GM15510 (cell line): ENCODE measurements around the gene DLL1.

Experiments
- POLR2A ChIP-seq: IDR thresholded peaks from 3 replicates; pipeline ENCODE4 v1.6.1; 2011; ENCODE audit warnings: borderline replicate concordance; ENCODE audit not compliant: insufficient read length; ENCODE audit errors: extremely low read depth

The DLL1 gene

DNA sequence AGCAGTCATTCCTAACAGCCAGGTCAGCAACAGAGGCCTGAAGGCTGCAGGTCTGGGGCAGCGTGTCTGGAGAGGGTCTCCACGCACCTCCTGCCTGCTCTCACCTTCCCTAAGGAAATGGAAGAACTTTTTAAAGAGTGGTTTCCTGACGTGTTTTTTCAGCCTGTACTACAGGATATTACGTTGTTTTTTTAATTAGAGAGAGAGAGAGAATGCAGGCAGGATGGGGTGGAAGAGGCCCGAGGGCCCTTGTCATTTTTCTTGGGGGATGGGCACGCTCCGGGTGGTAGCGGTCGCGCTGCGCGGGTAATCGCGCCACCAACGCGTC lies 2.1 kb downstream of the DLL1 start:
- TF ChIP-seq POLR2A, result no peak

DNA sequence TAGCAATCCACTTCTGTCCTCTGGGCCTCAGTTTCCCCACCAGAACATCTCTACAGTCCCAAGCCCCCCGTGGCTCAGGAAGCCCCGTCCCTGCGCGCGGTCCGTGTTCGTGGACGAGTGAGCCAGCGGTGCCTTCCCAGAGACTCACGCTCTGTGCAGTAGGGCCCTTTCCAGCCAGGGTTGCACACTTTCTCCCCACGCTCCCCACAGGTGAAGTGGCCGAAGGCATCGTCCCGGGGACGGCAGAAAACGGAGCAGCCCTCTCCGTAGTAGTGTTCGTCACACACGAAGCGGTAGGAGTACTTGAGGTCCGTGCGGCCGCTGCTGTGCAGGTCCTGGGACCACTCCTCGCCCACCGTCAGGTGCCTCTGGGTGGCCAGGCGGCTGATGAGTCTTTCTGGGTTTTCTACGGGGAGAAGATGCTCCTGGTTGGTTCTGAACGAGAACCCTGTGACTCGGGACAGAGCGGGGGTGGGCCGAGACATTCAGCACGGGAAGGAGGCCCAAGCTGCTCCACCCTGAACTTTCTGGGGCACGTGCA lies 2.7 kb downstream of the DLL1 start:
- no peak for TF ChIP-seq POLR2A

DNA sequence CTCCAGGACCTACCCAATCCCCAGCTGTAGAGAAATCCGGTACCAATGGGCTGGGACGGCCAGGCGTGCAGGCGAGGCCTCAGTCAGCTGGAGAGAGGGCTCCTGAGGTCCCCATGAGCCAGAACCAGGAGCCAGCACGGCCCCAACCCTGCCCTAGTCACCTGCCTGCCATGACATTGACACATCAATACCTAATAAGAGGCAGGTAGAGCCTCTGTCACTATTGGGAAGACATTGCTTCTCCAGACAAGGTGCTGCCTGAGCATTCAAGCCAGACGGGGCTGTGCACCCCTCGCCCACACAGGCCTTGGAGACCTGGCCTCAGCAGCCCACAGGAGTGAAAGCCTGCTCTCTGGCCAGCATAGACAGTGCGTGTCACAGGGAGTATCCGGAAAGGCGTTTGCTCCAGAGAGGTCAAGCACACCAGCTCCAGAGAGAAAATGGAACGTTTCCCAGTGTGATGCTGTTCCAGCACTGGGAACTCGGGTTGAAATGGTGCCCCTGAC lies 3.5 kb downstream of the DLL1 start:
- TF ChIP-seq POLR2A, result no peak

DNA sequence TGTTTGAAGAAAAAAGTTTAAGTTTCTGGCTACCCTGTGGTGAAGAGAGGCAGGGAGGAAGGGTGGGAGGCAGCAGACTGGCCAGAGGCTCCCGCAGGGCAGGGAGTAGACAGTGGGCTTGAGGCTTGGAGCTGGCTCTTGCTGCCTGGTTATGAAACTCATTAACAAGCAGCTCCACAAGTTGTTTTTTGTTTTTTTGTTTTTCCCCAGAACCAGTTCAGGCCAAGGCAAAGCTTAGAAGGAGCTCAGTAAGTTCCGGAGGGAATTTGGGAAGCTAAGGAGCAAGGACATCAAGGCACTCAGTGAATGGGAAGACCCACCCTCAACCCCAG lies 4.0 kb downstream of the DLL1 start:
- TF ChIP-seq POLR2A, result no peak

DNA sequence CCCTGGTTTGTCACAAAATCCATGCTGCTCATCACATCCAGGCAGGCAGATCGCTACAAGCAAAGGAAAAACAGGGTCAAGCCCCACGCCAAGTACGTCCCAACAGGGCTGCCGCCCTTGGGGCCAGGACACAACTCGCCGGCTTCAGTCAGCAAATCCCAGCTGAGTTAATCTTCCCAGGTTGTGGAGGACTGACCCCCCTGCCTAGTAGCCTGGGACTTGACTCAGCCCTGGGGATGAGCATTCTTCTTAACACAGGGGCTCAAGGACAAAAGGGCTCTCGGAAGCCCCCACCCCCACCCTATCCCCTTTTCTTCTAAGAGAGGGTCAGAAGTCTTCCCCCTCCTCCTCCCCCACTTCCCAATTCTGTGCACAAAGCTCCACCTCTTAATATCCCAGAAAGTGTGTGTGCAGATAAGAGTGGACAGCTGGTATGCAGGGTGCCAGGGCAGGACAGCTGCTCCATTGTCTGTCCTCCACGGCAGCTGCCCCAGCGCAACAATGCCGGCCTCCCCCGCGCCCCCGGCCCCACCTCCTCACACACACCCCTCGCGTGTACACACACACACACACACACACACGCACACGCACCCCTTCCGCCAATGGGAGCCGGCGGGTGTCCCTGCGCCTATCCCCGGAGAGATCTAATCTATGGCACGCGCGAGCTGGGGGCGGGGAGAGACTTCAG lies 4.5 kb downstream of the DLL1 start:
- TF ChIP-seq POLR2A, result no peak

DNA sequence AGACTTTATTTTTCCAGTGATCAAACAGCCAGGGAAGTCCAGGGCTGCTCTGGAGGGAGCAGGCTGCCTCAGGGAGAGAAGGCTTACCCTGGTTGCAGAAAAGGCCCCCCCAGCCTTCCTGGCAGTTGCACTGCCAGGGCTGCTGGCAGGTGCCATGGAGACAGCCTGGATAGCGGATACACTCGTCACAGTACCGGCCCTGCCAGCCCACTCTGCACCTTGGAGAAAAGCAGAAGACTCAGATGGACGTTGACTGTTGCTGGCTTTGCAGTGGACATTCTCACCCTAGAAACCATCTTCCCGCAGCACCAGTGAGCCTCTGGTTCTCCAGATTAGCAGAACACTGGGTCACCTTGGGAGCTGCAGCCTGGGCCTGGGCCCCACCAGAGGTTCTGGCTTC lies 5.4 kb downstream of the DLL1 start:
- no peak for TF ChIP-seq POLR2A

DNA sequence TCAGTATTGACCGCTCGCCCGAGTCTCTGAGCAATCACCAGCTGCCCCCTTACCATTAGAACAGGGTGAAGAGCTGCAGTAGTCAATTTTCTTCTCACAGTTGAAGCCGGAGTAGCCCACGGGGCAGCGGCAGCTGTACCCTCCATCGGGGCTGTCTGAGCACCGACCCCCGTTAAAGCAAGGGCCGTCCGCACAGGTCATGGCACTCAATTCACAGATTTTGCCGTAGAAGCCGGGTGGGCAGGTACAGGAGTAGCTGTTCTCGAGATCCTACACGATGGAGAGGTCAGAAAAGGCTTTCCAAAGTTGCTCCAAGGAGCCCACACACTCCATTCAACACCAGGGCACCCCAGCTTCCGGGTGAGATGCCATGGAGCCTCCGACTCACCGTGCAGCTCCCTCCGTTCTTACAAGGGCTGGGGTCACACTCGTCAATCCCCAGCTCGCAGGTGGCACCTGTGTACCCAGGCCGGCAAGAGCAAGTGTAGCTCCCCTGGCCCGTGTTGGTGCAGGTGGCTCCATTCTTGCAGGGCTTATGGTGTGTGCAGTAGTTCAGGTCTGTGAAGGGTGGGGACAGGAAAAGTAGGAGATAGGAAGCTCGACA lies 5.9 kb downstream of the DLL1 start:
- no peak for TF ChIP-seq POLR2A

DNA sequence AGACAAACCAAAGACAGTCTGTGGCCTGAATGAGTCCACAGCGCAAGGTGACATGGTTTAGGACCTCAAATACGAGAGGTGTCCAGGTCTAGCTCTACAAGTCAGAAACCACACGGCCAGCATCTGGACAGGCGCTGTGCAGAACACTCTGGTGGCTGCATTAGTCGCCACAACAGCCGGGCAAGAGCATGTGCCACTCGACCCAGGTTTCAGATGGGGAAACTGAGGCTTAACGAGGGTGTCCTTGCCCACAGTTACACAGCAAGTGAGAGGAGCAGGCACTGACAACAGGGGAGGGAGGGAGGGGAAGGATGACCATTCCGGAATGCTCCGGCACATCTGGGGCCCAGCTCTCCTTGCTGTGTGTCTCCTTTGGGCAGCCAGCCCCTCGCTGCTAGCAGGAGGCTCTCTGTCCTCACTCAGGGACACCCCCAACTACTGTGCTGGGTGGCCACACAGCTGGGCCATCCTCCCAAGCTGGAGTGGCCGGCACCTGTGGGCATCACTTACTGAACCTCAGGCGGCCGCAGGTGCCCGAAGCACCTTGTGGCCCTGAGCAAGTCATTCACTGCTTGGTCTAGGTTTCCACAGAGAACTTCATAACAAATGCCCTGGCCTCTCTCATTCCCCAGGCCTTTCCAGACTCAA lies 6.6 kb downstream of the DLL1 start:
- TF ChIP-seq POLR2A, result no peak

DNA sequence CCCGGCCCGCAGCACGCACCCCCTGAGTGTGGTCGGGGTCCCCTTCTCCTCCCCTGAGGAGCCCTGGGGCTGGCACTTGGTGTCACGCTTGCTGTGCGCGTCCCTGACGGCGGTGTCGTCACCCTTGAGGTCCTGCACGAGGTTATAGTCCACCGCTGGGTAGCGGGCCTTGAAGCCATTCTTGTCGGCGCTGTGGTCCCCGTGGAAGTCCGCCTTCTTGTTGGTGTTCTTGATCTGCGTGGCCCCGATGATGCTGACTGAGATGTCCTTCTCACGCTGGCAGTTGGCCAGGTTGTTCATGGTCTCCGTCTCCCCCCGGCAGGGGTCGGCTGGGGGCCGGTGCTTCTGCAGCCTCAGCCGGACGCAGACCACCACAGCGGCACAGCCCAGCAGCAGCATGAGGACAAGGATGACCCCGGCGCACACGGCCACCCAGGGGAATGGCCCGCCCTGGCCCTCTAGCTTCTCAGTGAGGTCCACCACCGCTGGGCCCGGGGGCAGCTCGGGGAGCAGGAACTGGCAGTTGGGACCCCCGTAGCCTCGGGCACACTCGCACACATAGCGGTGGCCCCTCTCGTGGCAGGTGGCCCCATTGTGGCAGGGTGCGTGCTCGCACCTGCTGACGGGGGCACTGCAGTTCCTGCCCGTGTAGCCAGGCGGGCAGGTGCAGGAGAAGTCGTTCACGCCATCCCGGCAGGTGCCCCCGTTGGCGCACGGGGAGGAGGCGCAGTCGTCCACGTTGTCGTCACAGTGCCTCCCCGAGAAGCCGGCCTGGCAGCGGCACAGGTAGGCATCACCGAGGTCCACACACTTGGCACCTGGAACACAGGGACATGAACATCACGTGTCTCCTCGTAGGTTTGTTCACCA lies 7.4 kb downstream of the DLL1 start:
- no peak for TF ChIP-seq POLR2A

DNA sequence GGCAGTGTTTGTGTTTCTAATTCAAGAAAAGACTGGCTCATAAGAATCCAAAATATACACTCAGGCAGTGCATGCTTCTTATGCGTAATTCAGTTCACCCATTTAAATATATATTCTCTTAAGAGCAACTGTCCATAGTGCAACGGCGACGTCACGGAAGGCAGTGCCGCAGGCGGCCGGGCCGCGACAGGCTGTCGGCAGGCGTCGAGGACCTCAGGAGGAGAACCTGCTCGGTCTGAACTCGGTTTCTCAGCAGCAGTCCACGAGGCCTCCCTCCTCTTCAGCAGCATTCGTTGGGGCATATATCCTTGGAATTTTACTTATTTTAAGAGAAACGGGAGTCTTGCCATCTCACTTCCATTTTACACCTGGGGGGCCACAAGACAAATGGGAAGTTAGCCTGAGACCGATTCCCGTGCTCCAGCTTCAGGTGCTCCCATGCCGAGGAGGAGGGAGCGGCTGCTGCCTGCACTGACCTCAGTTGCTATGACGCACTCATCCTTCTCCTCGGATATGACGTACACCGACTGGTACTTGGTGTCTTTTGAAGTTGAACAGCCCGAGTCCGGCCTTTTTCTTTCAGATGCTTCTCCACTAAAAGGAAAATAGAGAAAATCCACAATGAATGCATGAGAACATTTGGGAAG lies 8.2 kb downstream of the DLL1 start:
- no peak for TF ChIP-seq POLR2A

DNA sequence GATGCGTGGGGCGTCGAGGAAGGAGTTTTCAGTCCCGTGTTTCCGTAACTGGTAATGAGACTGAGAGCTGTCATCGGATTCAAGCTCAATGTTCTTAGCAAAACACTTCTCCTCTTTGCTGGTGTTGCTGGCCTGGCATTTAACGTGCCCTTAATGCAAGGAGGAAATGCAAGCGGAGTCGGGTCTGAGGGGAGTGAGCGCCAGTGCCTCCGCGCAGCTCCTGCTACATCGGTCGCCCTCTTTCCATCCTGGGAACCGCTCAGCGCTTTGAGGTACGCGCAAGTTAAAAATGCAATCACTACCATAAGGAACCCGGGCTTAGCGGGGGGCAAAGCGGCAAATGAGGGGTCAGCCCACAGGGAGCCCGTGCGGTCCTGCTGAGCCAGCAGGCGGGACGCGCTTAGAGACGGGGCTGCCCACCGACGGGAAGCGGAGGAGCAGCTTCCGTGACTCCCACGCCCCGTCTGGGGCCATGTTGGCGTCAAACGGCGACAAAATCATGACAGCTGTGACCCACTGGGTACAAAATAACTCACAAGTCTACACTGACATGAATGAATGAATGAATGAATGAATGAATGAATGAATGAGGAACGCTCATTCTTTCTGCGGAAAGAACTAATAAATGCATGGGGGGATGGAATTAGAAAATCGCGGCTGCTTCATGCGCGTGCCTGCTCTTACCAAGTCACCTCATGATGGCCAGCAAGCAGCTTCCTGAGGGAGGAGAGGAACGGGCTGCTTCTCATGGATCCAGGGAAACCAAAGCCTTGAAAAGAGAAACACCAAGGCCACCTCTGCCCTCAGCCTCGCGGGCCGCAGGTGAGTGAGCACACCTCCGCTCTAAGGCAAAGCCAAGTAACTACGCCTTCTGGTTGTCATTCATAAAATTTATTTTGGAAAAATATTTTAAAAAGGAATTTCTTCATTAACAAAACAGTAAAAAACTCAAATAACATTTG lies 9.3 kb downstream of the DLL1 start:
- no peak for TF ChIP-seq POLR2A

DNA sequence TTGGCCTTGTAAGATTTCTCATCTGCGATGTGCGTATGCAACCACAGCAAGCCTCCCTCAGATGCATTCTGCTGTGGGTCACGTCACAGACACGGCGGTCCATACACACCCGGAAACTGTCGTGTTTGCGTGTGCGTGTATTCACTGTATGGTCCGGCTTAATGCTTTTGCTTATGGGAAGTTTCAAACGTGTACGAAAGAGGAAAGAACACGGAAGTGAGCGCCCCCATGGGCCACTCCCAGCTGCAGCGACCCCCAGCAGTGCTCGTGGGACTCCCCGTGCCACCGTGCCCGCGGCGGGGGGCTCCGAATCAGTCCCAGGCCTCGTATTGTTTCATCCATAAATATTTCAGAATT lies 10.2 kb downstream of the DLL1 start:
- no peak for TF ChIP-seq POLR2A

DNA sequence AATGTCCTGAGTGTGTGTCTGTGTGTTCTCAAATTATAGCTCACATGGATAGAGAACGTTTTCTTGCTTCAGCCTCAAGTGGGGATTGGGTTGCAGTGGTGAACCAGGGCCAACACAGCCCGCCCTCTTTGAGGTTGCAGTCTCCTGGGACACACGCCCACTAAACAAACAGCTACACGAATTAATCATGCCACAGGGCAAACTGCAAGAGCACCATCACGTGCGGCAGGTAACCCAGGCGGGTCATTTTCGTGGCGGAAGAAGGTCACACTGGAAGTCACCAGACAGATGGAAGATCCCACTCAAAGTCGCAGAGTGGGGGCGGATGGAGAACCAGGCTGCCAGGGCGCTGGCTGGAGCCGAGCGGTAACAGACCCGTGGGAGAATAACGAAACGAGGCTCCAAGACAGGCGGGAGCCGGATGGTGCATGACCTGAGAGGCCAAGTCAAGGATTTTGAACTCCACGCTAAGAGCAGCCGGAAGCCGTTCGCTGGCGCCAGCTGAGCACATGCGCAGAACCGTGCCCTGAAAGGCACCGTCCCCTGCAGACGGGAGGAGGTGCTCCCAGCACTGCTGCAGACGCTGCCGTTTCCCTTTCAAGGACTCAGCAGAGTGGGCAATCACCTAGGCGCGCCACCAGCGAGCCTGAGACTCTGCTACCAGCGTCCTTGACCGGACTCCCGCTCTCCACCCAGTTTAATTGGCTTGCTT lies 10.7 kb downstream of the DLL1 start:
- peak; percentile 38 for TF ChIP-seq POLR2A

DNA sequence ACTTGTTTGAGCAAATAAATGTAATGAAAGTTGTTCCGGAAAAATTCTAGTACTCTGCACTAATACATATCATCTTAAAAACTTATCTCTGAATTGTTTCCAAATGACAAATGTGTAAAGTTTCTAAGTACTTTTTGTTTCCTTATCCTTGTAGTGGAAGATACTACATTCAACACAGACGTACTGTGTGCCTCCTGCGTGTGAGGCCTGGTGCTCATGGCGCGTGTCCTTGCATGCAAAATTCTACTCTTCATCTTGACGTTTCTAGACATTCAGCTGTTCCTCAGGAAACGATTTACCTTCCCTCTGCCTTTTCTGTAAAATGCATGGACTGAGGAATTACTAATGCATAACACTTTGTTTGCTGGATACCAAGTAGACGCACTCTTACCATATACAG lies 11.5 kb downstream of the DLL1 start:
- TF ChIP-seq POLR2A, result no peak

DNA sequence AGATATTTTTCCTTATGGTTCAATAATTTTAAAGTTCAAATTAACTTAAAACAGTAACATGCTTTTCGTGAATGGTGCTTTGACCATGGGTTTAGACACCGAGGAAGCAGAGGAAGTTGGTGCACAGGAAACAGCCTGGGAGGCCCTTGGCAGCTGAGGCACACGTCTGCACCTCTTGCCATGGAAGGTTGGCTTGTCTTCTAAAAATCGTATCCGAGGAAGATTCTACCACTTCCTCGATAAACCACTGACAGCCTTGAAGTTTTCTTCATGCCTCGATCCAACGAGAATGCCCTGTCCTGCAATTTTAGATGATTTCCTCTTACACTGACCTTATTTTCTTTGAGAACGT lies 12.2 kb downstream of the DLL1 start:
- TF ChIP-seq POLR2A, result no peak
